Smooth muscle cell (in vitro differentiated cells): Measurements from ENCODE around the gene CT45A9. TPM values are rescaled to one million over a fixed set of nuclear protein-coding genes. Genes with fewer than 3 reads are reported as not detected.
"Not testable (repeated sequence)": the region's sequence is repeated elsewhere in the genome, so short reads cannot be mapped to it uniquely, and the experiment has no call there.

Source experiments
- DNase-seq: peaks from one replicate; lab custom pipeline; 2025; ENCODE audit not compliant: unreplicated experiment; lab: John Stamatoyannopoulos, UW
- H2AFZ ChIP-seq: fragments of 200-600 bp; sonication (generic); 2 replicates; pipeline ENCODE4 v1.6.0; 2016; ENCODE audit warnings: antibody characterized with exemption, low read depth, mild to moderate bottlenecking
- H3F3A ChIP-seq: fragments of 200-600 bp; sonication (generic); 2 replicates; pipeline ENCODE4 v1.6.0; 2017; ENCODE audit warnings: antibody characterized with exemption, low read depth
- H3K27ac ChIP-seq: fragments of 200-600 bp; sonication (generic); 2 replicates; pipeline ENCODE4 v1.5.1; 2016; ENCODE audit warnings: low read depth, mild to moderate bottlenecking
- H3K27me3 ChIP-seq: fragments of 200-600 bp; sonication (generic); 2 replicates; pipeline ENCODE4 v1.6.1; 2016; ENCODE audit warnings: low read depth, mild to moderate bottlenecking
- H3K36me3 ChIP-seq: fragments of 200-600 bp; sonication (generic); 2 replicates; pipeline ENCODE4 v1.5.1; 2016; ENCODE audit warnings: low read depth
- H3K4me1 ChIP-seq: fragments of 200-600 bp; sonication (generic); 2 replicates; pipeline ENCODE4 v1.5.1; 2016; ENCODE audit warnings: low read depth
- H3K4me2 ChIP-seq: fragments of 200-600 bp; sonication (generic); 2 replicates; pipeline ENCODE4 v1.6.0; 2016; ENCODE audit warnings: mild to moderate bottlenecking
- H3K4me3 ChIP-seq: fragments of 200-600 bp; sonication (generic); 2 replicates; pipeline ENCODE4 v1.5.1; 2016; ENCODE audit warnings: mild to moderate bottlenecking
- H3K79me2 ChIP-seq: fragments of 200-600 bp; sonication (generic); 2 replicates; pipeline ENCODE4 v1.6.0; 2016; ENCODE audit warnings: low read depth, mild to moderate bottlenecking
- H3K9ac ChIP-seq: fragments of 200-600 bp; sonication (generic); 2 replicates; pipeline ENCODE4 v1.6.0; 2016; ENCODE audit warnings: low read depth
- H3K9me3 ChIP-seq: fragments of 200-600 bp; sonication (generic); replicated peaks from 2 replicates; pipeline ENCODE4 v1.5.1; 2016; ENCODE audit warnings: low read depth
- H4K20me1 ChIP-seq: fragments of 200-600 bp; sonication (generic); 2 replicates; pipeline ENCODE4 v1.6.0; 2016; ENCODE audit warnings: low read depth
- CTCF ChIP-seq: fragments of 200-600 bp; sonication (generic); IDR thresholded peaks from 2 replicates; pipeline ENCODE4 v1.5.1; 2017; ENCODE audit warnings: borderline replicate concordance, mild to moderate bottlenecking, antibody characterized with exemption; ENCODE audit not compliant: insufficient read depth, poor library complexity, severe bottlenecking
- WGBS: methylation state at CpG from one replicate; pipeline ENCODE4 v1.1.7; 2016; ENCODE audit warnings: low lambda C conversion rate; 5-methylcytosine and 5-hydroxymethylcytosine counted together
- polyA plus RNA-seq: library from polyadenylated mRNA; unstranded; fragments of >200 nt; fragmentation: Nextera tagmentation; extraction: Ambion mirVana; gene quantifications from 2 replicates; pipeline ENCODE4 v1.2.1, GENCODE V29; 2016
- total RNA-seq: library from RNA; depleted of rRNA; stranded (reverse); fragments of >200 nt; gene quantifications from 2 replicates; pipeline ENCODE4 v1.2.3, GENCODE V29; 2014

Gene CT45A9
- total RNA-seq (not detected in 2 replicates), polyA plus RNA-seq (not detected in 2 replicates)

- H3K36me3 ChIP-seq, H3K9me3 ChIP-seq, DNase-seq, H3K4me1 ChIP-seq, H3F3A ChIP-seq, H3K79me2 ChIP-seq, H3K9ac ChIP-seq, H3K27ac ChIP-seq, H3K4me3 ChIP-seq, H3K27me3 ChIP-seq, H4K20me1 ChIP-seq, H2AFZ ChIP-seq, H3K4me2 ChIP-seq: not testable (repeated sequence)
- no CpG with 5 or more reads among the region's 17 CpGs for WGBS
Measured at GRCh38 chrX:135871712-135872111, at the start of gene CT45A9. Gene CT45A9 (minus strand): TSS chrX:135871812. CDS start chrX:135868061, 3,751 bp downstream.

- not testable (repeated sequence) for H3K36me3 ChIP-seq, H3K9me3 ChIP-seq, H3K4me3 ChIP-seq, H4K20me1 ChIP-seq, H2AFZ ChIP-seq, H3K27ac ChIP-seq, DNase-seq, H3K9ac ChIP-seq, H3K27me3 ChIP-seq, H3F3A ChIP-seq, H3K4me1 ChIP-seq, H3K79me2 ChIP-seq, H3K4me2 ChIP-seq
- 47% methylated on average over 1 of the region's 1 CpG for WGBS
Measured at GRCh38 chrX:135920516-135920915, 48.9 kb upstream of the CT45A9 start.

GRCh38 chrX:135914404-135914803, 42.8 kb upstream of the CT45A9 start:
- Histone ChIP-seq H3K4me1 (no peaks in the 10 kb centered on the region), H3K9me3 (no peaks in the 10 kb centered on the region), H3F3A (no peaks in the 10 kb centered on the region), H3K9ac (no peak overlapping the region), H3K79me2 (no peaks in the 10 kb centered on the region), H3K27ac (no peak overlapping the region), H4K20me1 (no peaks in the 10 kb centered on the region), H3K27me3 (no peaks in the 10 kb centered on the region), H3K4me2 (no peak overlapping the region), H2AFZ (no peak overlapping the region), H3K36me3 (no peaks in the 10 kb centered on the region), H3K4me3 (no peak overlapping the region)
- 82% methylated on average over 5 of the region's 5 CpGs for WGBS
- no peak for DNase-seq
- no peak for TF ChIP-seq CTCF

GRCh38 chrX:135910251-135910650, 38.6 kb upstream of the CT45A9 start:
- no peak overlapping the region for H3K9ac ChIP-seq
- H3K4me2 ChIP-seq: no peak overlapping the region
- no peaks in the 10 kb centered on the region for H3F3A ChIP-seq
- WGBS: 73% methylated on average over 5 of the region's 5 CpGs
- H3K4me3 ChIP-seq: no peak overlapping the region
- TF ChIP-seq CTCF: no peak
- H4K20me1 ChIP-seq: no peaks in the 10 kb centered on the region
- no peak for DNase-seq
- H3K79me2 ChIP-seq: no peaks in the 10 kb centered on the region
- H2AFZ ChIP-seq: no peak overlapping the region
- H3K4me1 ChIP-seq: no peaks in the 10 kb centered on the region
- H3K27ac ChIP-seq: no peak overlapping the region
- H3K9me3 ChIP-seq: no peaks in the 10 kb centered on the region
- H3K27me3 ChIP-seq: no peaks in the 10 kb centered on the region
- no peaks in the 10 kb centered on the region for H3K36me3 ChIP-seq

- no peaks in the 10 kb centered on the region for H3K9me3 ChIP-seq
- TF ChIP-seq CTCF: no peak
- no peaks in the 10 kb centered on the region for H3K27me3 ChIP-seq
- no peak within 1 kb of the TSS for H3K4me2 ChIP-seq
- no peaks in the 10 kb centered on the region for H3K36me3 ChIP-seq
- no peaks in the 10 kb centered on the region for H3F3A ChIP-seq
- H4K20me1 ChIP-seq: no peaks in the 10 kb centered on the region
- no peak within 1 kb of the TSS for H2AFZ ChIP-seq
- H3K9ac ChIP-seq: no peak within 1 kb of the TSS
- H3K27ac ChIP-seq: no peak within 1 kb of the TSS
- DNase-seq: no peak
- H3K4me1 ChIP-seq: no peaks in the 10 kb centered on the region
- H3K79me2 ChIP-seq: no peaks in the 10 kb centered on the region
- 77% methylated on average over 22 of the region's 22 CpGs for WGBS
- no peak within 1 kb of the TSS for H3K4me3 ChIP-seq
Measured at GRCh38 chrX:135893294-135893817, 21.7 kb upstream of the CT45A9 start, which contains the start of the genes CT45A10 and SAGE1. Gene CT45A10 (minus strand): TSS chrX:135893444. CDS start chrX:135885344, 8,100 bp downstream. Gene SAGE1 (plus strand): TSS chrX:135893716. CDS start chrX:135896243, 2,527 bp downstream.
